ENCODE measurements around the gene GNB3.

GNB3 gene

GRCh38 chr12:6837370-6838060, 3.2 kb upstream of the GNB3 start:
- DNase-seq (ENCODE audit: low read depth) = no peak

- no peak for DNase-seq (ENCODE audit: low read depth)
Measured at GRCh38 chr12:6838854-6839253, 1.9 kb upstream of the GNB3 start.

GRCh38 chr12:6839482-6840201, 1.1 kb upstream of the GNB3 start:
- no peak for DNase-seq (ENCODE audit: low read depth)

- DNase-seq (ENCODE audit: low read depth) = no peak
Measured at GRCh38 chr12:6840330-6840729, 395 bp upstream of the GNB3 start.

- no peak for DNase-seq (ENCODE audit: low read depth)
Measured at GRCh38 chr12:6842075-6842474, 1.4 kb downstream of the GNB3 start.

- DNase-seq (ENCODE audit: low read depth) = no peak
Measured at GRCh38 chr12:6843118-6843902, 2.6 kb downstream of the GNB3 start.

DNA sequence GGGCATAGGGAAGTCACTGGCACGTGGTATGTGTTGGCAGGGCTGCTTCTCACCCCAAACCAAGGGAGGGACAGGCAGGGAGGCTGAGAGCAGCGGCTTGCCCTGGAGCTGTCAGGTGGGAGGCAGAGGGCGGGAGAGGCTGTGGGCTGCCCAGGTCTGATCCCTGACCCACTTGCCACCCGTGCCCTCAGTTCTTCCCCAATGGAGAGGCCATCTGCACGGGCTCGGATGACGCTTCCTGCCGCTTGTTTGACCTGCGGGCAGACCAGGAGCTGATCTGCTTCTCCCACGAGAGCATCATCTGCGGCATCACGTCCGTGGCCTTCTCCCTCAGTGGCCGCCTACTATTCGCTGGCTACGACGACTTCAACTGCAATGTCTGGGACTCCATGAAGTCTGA, 4.7 kb downstream of the GNB3 start:
- DNase-seq (ENCODE audit: low read depth) = no peak

GRCh38 chr12:6846316-6846869, 5.7 kb downstream of the GNB3 start:
- DNase-seq (ENCODE audit: low read depth) = no peak

GRCh38 chr12:6847676-6848075, 7.0 kb downstream of the GNB3 start:
- DNase-seq (ENCODE audit: low read depth) = no peak

DNA sequence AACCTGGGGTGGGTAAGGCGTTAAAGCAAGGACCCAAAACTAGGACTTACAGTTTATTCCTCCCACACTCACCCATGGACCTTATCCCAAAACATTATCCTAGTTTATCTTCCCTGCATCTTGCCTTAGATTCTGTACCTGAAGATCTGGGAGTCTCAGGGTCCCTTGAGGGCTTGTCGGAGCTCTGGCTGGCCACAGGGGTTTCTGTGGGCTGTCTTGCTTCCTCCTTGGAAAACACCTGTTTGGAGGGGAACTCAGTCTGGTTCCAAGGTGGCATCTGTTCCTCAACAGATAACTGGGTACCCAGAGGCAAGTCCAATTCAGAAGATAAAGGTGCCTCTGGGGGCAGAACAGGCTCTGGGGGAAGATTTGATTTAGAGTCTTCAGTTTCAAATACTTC, 8.7 kb downstream of the GNB3 start:
- no peak for DNase-seq (ENCODE audit: low read depth)

DNA sequence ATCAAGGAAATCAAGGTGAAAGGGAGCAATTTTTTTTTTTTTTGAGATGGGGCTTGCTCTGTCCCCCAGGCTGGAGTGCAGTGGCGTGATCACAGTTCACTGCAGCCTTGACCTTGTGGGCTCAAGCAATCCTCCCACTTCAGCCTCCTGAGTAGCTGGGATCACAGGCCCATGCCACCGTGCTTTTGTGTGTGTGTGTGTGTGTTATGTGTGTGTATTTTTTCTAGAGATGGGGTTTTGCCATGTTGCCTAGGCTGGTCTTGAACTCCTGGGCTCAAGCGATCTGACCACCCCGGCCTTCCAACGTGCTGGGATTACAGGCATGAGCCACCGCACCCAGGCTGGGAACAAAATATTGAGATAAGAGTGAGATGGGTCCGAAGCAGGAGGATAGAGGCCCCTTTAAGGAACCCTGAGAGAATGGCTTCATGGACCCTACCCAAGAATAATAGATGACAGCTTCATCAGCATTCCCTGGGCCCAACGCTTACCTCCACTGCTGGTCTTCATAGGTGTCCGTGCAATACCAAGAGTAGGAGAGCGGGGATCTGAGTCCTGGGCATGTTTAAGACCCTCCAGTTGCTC, 9.3 kb downstream of the GNB3 start:
- no peak for DNase-seq (ENCODE audit: low read depth)

DNA sequence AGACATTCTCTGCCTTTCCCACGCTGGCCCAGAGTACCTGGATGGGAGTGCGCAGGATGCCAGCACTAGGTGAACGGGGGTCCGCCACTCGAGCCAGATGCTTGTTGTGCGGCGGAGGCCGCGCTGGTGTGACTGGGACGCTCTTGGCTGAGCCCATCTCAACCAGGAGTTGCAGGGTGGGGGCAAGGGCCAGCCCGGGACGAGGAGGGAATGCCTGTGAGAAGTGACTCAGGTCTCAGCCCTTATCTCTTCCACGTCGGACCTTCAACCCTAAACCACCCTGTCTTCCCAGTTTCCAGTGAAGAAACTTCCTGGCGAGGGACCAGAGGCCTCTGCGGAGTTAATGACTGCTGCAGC, 10.0 kb downstream of the GNB3 start:
- no peak for DNase-seq (ENCODE audit: low read depth)

DNA sequence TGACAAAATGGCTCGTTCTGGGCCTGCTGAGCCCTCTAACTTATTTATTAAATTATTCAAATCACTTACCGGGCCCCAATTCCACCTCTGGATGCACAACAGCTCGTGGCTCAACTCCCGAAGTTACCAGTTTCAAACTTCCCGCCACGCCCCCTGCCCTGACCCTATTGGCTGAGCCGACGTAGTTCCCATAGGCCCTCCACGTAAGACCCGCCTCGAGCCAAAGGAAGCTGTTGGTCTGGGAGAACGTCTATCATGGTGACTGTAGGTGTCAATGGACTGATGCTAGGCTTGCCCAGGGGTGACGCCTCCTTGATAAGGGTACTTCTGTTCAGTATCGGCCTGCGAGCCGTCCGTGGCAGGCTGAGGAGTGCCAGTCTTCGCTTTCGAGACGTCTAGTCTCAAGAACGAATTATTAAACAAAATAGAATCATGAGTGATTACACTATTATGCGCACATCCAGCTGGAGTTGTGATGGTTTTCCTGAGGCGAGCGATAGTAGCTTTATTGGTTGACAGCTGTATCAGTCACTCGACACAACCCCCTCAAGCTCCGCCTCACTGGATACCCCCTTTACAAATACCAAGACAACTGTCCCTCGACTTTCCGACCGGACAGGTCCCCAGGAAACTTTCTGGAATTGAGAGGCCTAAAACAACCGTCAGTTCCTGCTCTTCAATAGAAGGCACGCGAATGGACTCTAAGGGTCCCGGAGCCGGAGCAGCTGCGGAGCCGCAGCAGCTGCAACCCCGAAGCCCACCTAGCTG, 10.6 kb downstream of the GNB3 start, which contains the start of gene CDCA3:
Gene CDCA3, minus strand, starts transcription at position 134 of the 768 bp plus-strand sequence. CDS start 334 bp downstream, outside the sequence.
- DNase-seq (ENCODE audit: low read depth) = peak; percentile 99

- peak; percentile 100 for DNase-seq (ENCODE audit: low read depth)
Measured at GRCh38 chr12:6851921-6852650, 11.4 kb downstream of the GNB3 start, which contains the start of gene USP5. Gene USP5, plus strand, starts transcription at chr12:6852150. Its CDS starts 30 bp downstream, at chr12:6852180.

DNA sequence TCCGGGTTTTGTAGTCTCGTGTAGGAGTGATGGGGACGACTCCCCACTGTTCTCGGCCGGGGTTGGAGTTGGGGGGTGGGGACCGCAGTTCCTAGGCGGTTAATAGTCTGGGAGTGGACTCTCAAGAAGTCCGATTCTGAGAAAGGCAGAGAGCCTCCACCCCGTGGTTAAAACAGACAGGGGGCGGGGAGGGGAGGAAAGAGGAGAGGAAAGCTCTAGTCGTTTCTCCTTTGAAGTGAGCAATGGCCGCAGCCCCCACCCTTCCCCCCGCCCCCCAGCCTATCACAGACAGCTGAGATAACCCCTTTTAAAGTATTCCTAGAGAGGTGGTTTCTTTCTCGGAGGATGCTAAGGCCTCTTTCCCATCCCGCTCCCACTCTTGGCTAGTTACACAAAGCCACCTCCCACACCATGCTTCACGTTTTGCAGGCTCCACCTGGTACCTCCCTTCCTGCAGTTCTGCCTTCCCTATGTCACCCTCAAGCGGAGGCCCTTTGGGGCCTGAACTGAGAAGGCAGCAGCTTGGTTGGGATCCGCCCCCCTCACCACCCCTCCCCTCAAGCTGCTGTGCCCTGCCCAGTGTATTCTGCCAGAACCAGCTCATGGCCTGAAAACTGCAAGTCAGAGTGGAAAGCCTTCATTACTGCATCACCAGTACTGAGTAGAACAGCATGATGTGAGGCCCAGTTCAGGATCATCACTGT, 12.1 kb downstream of the GNB3 start:
- DNase-seq (ENCODE audit: low read depth) = peak; percentile 72

GRCh38 chr12:6853626-6854025, 12.9 kb downstream of the GNB3 start:
- DNase-seq (ENCODE audit: low read depth) = no peak

GRCh38 chr12:6854036-6854435, 13.3 kb downstream of the GNB3 start:
- no peak for DNase-seq (ENCODE audit: low read depth)

DNA sequence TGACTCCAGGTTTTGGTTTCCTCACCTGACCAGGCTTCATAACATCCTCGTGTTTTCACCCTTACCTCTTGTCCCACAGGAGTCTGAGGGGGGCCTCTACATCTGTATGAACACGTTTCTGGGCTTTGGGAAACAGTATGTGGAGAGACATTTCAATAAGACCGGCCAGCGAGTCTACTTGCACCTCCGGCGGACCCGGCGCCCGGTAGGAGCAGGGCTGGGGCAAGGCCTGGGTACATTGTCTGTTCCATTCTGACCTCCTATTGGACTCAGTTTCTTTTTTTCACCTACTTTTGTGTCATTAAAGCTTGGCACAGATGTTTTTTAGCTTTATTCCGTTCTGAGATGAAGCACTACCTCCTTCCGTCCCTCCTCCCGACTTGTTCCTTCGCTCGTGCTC, 14.6 kb downstream of the GNB3 start:
- no peak for DNase-seq (ENCODE audit: low read depth)

DNA sequence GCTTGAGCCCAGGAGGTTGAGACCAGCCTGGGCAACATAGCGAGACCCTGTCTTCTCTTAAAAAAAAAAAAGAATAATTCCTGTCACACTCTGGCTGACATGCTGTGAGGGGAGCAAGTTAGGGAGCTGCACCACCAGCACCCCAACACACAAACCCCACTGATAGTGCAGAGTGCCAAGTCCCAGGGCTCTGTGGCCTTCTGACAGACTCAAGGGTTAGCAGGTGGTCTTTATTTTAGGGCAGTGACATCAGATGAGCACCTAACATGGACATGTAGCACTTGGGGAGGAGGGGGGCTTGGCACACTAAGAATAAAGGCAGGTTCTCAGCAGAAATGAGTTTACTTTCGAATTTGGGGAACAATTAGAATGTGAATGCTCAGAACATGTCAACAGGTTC, 18.1 kb downstream of the GNB3 start:
- DNase-seq (ENCODE audit: low read depth) = no peak

DNA sequence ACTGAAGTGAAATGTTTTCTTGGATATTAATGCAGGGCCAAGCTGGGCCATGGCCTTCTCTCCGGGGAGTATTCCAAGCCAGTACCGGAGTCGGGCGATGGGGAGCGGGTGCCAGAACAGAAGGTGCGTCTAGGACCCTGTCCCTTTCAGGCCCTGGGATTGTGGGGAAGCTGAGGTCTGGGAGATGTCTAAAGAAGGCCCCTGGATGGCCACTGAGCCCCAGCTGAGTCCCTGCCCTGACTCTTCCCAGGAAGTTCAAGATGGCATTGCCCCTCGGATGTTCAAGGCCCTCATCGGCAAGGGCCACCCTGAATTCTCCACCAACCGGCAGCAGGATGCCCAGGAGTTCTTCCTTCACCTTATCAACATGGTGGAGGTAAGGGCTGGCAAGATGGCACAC, 19.4 kb downstream of the GNB3 start:
- DNase-seq (ENCODE audit: low read depth) = no peak

Data from fibroblast of the conjunctiva (primary cell).